Spleen (tissue), 11 donors: ENCODE data around the gene RBFOX1. TPM values are rescaled to one million over a fixed set of nuclear protein-coding genes. Genes with fewer than 3 reads are reported as not detected.

ENCODE experiments used
- DNase-seq: peaks from one replicate; pipeline ENCODE4 v3.0.0-alpha.2; 2020
- H3K27ac ChIP-seq, 8 donors: fragments of 200-600 bp; sonication (generic) in 7 of 8; 1 replicate in 4 of 8; 2 replicates in 4 of 8; pipeline versions ENCODE4 v1.5.0 to v1.8.0; 2016 to 2021; ENCODE audit warnings: inconsistent platforms in 4 of 8, mild to moderate bottlenecking in 4 of 8, moderate library complexity in 1 of 8
- H3K27me3 ChIP-seq, 7 donors: fragments of 200-600 bp; sonication (generic) in 6 of 7; replicated peaks in 1 of 7; 1 replicate in 4 of 7; 2 replicates in 3 of 7; pipeline versions ENCODE4 v1.5.0 to v1.8.0; 2016 to 2021; ENCODE audit warnings: inconsistent platforms in 3 of 7, mild to moderate bottlenecking in 1 of 7
- H3K36me3 ChIP-seq, 6 donors: fragments of 200-600 bp; sonication (generic) in 5 of 6; 1 replicate in 4 of 6; 2 replicates in 2 of 6; pipeline versions ENCODE4 v1.5.0 to v1.8.0; 2016 to 2021; ENCODE audit warnings: inconsistent platforms in 2 of 6
- H3K4me1 ChIP-seq, 6 donors: fragments of 200-600 bp; sonication (generic) in 5 of 6; 1 replicate in 3 of 6; 2 replicates in 3 of 6; pipeline versions ENCODE4 v1.5.0 to v1.8.0; 2016 to 2021; ENCODE audit warnings: inconsistent platforms in 3 of 6
- H3K4me3 ChIP-seq, 8 donors: fragments of 200-600 bp; sonication (generic) in 7 of 8; 1 replicate in 4 of 8; 2 replicates in 4 of 8; pipeline versions ENCODE4 v1.5.0 to v1.8.0; 2016 to 2021; ENCODE audit warnings: inconsistent platforms in 4 of 8, mild to moderate bottlenecking in 4 of 8, moderate library complexity in 2 of 8
- H3K9me3 ChIP-seq, 8 donors: fragments of 200-600 bp; sonication (generic) in 7 of 8; 1 replicate in 4 of 8; 2 replicates in 4 of 8; pipeline versions ENCODE4 v1.5.0 to v1.8.0; 2016 to 2021; ENCODE audit warnings: inconsistent platforms in 4 of 8
- CTCF ChIP-seq, 11 experiments: fragments of 200-600 bp in 7 of 11; fragments of 450-650 bp in 4 of 11; sonication (generic) in 4 of 11; IDR thresholded peaks in 8 of 11; conservative IDR thresholded peaks in 3 of 11; 1 replicate in 7 of 11; 2 replicates in 4 of 11; pipeline versions ENCODE4 v1.4.0 to v1.8.0; 2016 to 2021; ENCODE audit warnings: antibody characterized with exemption in 11 of 11, inconsistent platforms in 4 of 11, mild to moderate bottlenecking in 1 of 11
- POLR2A ChIP-seq, 3 donors: fragments of 450-650 bp; IDR thresholded peaks; one replicate each; pipeline ENCODE4 v1.5.1; 2017; ENCODE audit warnings: antibody characterized with exemption in 3 of 3, mild to moderate bottlenecking in 1 of 3
- POLR2AphosphoS5 ChIP-seq, 3 donors: sonication (generic); formaldehyde crosslinking; IDR thresholded peaks; one replicate each; pipeline ENCODE4 v1.5.1; 2017; ENCODE audit warnings: antibody characterized with exemption in 3 of 3
- WGBS, 5 donors: extraction: QIAGEN DNeasy Blood & Tissue Kit in 3 of 5; methylation state at CpG; one replicate each; pipeline versions ENCODE4 v1.1.5 to v1.1.7; 2013 to 2018; 5-methylcytosine and 5-hydroxymethylcytosine counted together
- intact Hi-C: fragments of 100-400 bp; cut with DNase I; formaldehyde crosslinking; loops from one replicate; pipeline ENCODE4 v1.15.0; 2023; ENCODE audit warnings: low total_unique reads
- polyA plus RNA-seq, 3 donors: library from polyadenylated mRNA; stranded (reverse); fragments of 200-250 nt; gene quantifications; one replicate each; pipeline ENCODE4 v1.2.1, GENCODE V29; 2013
- total RNA-seq, 7 donors: library from RNA; depleted of rRNA in 3 of 7; stranded (reverse); fragments of >200 nt in 3 of 7; fragmentation: NEBNext Ultra II Directional in 4 of 7; extraction: Animal tissue kit (Norgen Biotek cat#: 25700) in 4 of 7; gene quantifications; one replicate each; pipeline versions ENCODE4 v1.1.0 to v1.2.1, GENCODE V29; 2016 to 2021
- donor health status: healthy with polysubstance abuse.
- donor health status: DM: no; HTN: no; CAD: no; lungs with moderate emphysema.
- donor health status: DM: no; HTN: no; CAD: no.
- donor health status: Bipolar disorder and iron deficiency.
- donor health status: healthy.
- donor health status: DM: no; HTN: no; CAD: no.
- donor health status: DM: yes; HTN: yes; CAD: no.

RBFOX1 gene
- total and polyA plus RNA-seq, 10 donors, result 0.07 to 0.13 TPM; not detected in 8

DNA sequence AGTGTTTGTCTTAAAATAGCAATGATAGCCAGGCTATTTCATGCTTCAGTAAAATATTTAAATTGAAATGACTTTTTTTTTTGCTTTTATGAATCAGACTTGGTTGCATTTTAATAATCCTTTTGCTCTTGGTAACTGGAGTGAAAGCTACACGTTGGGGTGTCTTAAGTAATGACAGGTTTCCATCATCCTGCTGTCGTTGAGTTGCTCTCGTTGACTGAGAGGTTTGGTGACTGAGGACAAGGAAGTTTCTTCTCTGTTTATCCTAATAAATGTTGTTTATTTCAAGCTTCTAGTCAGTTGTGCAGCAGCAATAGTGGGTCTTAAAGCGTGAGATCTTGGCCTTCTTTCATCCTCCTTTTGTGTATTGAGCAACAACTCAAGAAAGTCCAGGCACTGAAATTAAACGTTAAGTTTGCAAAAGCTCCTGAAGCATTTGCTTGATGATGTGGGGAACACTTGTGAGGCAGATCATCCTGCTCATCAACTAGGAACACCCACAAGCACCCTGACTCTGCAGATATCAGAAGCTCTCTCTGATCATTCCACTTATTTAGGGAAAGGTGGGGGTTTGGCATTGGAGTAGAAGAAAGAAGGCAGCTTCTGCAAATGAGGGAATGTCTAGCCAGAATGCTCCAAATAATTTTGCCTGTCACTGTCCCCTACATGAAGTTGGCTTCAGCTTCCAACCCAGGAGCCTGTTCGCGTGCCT, 179.1 kb downstream of the RBFOX1 start:
- no peaks in the 10 kb centered on the region for H3K36me3 ChIP-seq
- intact Hi-C loops, result no loop called here
- no peak for DNase-seq
- no peaks in the 10 kb centered on the region for H3K4me1 ChIP-seq
- 68 to 77% (median 73%) methylated on average over 7 of the region's 7 CpGs for WGBS, 5 donors
- H3K9me3 ChIP-seq, result peaks cover 0 to 40% (median 11%) of the 10 kb centered on the region in 8 donors
- no peak for TF ChIP-seq POLR2A (IDR thresholded peaks at IDR 0.05)
- no peak for TF ChIP-seq CTCF (IDR thresholded peaks at IDR 0.05 in 8 of 11, conservative IDR thresholded peaks at IDR 0.05 in 3 of 11)
- no peak for TF ChIP-seq POLR2AphosphoS5 (IDR thresholded peaks at IDR 0.05)
- H3K4me3 ChIP-seq, result no peak overlapping the region
- H3K27ac ChIP-seq, result no peak overlapping the region
- H3K27me3 ChIP-seq, result no peaks in the 10 kb centered on the region

DNA sequence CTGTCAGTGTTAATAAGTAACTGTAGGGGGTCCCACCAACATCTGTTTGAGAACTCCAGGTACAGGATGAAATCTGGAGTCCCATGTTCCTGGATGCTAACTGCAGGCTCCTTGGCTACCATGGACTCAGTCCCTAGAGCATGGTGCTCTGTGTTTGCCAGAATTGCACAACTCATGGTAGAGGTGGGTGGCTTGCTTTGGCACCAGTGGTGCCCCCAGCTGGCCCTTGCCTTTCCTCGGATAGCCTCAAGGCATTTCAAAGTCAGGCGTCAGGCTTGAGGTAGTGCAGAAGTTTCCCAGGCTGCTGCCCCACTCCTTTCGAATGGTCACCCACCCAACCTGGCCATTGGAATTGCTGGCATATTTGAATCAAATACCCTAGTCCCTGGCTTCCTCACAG, 179.9 kb downstream of the RBFOX1 start:
- no peak for TF ChIP-seq POLR2A (IDR thresholded peaks at IDR 0.05)
- TF ChIP-seq POLR2AphosphoS5 (IDR thresholded peaks at IDR 0.05), result no peak
- no peak for TF ChIP-seq CTCF (IDR thresholded peaks at IDR 0.05 in 8 of 11, conservative IDR thresholded peaks at IDR 0.05 in 3 of 11)
- intact Hi-C loops, result no loop called here

DNA sequence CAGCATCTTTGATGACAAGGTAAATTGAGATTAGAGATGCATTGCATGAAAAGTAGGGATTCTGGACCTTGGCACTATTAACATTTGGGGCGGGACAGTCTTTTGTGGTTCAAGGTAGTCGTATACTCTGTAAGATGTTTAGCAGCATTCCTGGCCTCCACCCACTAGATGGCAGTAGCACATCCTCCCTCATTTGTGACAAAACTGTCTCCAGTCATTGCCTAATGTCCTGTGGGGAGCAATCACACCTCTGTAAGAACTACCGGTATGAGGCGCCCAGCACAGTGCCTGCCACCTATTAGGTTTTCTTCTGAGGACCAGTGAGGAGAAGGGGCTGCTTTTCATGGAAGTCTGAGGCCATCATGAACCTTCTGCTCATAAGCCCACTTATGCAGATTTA, 180.8 kb downstream of the RBFOX1 start:
- Histone ChIP-seq H3K27ac (no peak overlapping the region), H3K4me1 (no peaks in the 10 kb centered on the region), H3K4me3 (no peak overlapping the region), H3K27me3 (no peaks in the 10 kb centered on the region), H3K36me3 (no peaks in the 10 kb centered on the region), H3K9me3 (peaks cover 0 to 43% (median 11%) of the 10 kb centered on the region in 8 donors)
- DNase-seq, result no peak
- TF ChIP-seq CTCF (IDR thresholded peaks at IDR 0.05 in 8 of 11, conservative IDR thresholded peaks at IDR 0.05 in 3 of 11), result no peak
- no peak for TF ChIP-seq POLR2A (IDR thresholded peaks at IDR 0.05)
- TF ChIP-seq POLR2AphosphoS5 (IDR thresholded peaks at IDR 0.05), result no peak
- 68 to 89% (median 79%) methylated on average over 4 of the region's 4 CpGs for WGBS, 5 donors
- intact Hi-C loops, result no loop called here

More for the DNA sequence above, 179.9 kb downstream of the RBFOX1 start:
- no peak overlapping the region for H3K27ac ChIP-seq
- no peaks in the 10 kb centered on the region for H3K4me1 ChIP-seq
- H3K4me3 ChIP-seq, result no peak overlapping the region
- H3K27me3 ChIP-seq, result no peaks in the 10 kb centered on the region
- DNase-seq, result no peak
- peaks cover 0 to 40% (median 11%) of the 10 kb centered on the region in 8 donors for H3K9me3 ChIP-seq
- no peaks in the 10 kb centered on the region for H3K36me3 ChIP-seq
- WGBS, 5 donors, result 56 to 82% (median 62%) methylated on average over 2 to 3 of the region's 3 CpGs

DNA sequence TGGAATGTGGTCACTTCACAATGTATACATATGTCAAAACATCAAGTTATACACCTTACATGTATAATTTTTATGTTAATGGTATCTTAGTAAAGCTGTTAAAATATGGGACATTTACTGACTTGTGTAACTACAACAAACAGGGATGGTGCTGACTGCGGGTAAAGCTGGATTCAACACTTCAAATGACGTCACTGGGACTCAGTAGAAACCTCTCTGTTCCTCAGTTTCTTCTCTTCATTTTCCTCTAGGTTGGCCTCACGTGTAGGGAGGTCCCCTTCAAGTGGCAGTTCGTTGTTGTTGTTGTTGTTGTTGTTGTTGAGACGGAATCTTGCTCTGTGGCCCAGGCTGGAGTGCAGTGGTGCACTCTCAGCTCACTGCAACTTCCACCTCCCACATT, 182.9 kb downstream of the RBFOX1 start:
- no peaks in the 10 kb centered on the region for H3K36me3 ChIP-seq
- H3K27ac ChIP-seq, result no peak overlapping the region
- peaks cover 0 to 54% (median 12%) of the 10 kb centered on the region in 8 donors for H3K9me3 ChIP-seq
- no peaks in the 10 kb centered on the region for H3K27me3 ChIP-seq
- WGBS, 5 donors, result 57 to 76% (median 69%) methylated on average over 5 of the region's 5 CpGs
- no peak for DNase-seq
- H3K4me3 ChIP-seq, result no peak overlapping the region
- TF ChIP-seq CTCF (IDR thresholded peaks at IDR 0.05 in 8 of 11, conservative IDR thresholded peaks at IDR 0.05 in 3 of 11) (no peak), POLR2A (IDR thresholded peaks at IDR 0.05) (no peak), POLR2AphosphoS5 (IDR thresholded peaks at IDR 0.05) (no peak)
- no peaks in the 10 kb centered on the region for H3K4me1 ChIP-seq
- intact Hi-C loops, result no loop called here
